ENCODE data around the gene BBS4. TPM values are rescaled to one million over a fixed set of nuclear protein-coding genes. Genes with fewer than 3 reads are reported as not detected.

The BBS4 gene, protein sequence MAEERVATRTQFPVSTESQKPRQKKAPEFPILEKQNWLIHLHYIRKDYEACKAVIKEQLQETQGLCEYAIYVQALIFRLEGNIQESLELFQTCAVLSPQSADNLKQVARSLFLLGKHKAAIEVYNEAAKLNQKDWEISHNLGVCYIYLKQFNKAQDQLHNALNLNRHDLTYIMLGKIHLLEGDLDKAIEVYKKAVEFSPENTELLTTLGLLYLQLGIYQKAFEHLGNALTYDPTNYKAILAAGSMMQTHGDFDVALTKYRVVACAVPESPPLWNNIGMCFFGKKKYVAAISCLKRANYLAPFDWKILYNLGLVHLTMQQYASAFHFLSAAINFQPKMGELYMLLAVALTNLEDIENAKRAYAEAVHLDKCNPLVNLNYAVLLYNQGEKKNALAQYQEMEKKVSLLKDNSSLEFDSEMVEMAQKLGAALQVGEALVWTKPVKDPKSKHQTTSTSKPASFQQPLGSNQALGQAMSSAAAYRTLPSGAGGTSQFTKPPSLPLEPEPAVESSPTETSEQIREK
- 58.8 TPM for total RNA-seq

DNA sequence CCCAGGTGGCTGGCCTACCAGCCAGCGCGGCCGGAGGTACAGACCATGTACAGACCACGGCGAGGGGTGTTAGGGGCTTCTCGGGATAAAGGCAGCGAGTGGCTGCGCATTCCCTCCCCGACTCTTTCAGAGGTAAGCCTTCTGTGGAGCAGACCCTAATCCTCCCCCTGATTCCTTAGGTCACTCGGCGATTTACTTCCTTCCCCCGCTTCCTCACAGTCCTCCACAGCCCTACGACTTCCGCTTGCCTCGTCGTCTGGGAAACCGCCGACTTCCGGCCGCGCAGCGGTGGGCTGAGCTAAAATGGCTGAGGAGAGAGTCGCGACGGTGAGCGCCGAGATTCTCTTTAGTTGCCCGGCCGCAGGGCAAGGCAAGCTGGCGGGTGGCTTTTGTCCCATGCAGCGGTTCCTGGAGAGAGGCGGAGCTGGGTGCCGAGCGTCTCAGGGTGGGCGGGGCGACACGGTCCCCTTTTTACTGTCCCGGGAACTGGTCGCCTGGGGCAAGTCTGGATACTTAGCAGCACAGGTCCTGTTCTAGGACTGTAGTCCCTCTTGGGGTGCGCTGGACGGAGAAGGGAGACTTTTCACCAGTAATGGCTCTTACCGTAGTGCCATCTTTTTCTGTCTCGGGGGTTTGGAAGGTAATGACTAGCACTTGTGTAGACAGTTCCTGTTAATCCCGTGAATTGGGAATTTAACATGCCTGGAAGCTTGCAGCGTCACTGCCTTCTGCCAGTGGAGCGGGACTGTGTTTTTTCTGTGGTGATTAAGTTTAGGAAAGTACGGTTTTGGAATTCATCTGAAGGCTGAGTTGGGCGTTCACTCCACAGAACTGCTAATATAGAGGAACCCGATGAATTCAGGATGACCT is at the start of gene BBS4, which contains the start of gene HIGD2B:
Gene BBS4, plus strand, starts transcription at position 283 of the 870 bp plus-strand sequence. Its CDS starts 21 bp downstream, at position 304.
Gene HIGD2B, minus strand, starts transcription at position 258 of the 870 bp plus-strand sequence. CDS start 9,808 bp downstream, outside the sequence.

DNA sequence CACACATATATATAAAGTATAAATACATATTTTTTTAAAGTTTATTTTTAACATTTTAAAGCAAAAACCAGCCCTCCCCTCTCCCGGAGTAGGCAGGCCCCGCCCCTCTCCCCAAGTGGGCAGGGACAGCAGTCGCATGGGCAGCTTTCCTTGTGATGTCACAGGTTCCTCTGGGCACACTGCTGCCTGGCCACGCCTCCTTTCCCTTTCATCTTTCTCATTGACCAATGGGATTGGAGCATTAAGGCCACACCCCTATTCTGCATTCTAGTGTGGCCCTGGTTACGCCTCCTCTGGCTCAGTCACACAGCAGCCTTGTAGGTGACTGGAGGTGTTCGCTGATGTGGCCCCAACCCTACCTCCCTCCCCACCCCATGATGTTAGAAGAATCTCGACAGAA is 31.6 kb upstream of the BBS4 start, which contains the start of gene GOLGA6B:
Gene GOLGA6B, plus strand, starts transcription at position 301 of the 400 bp plus-strand sequence. Its CDS starts 41 bp downstream, at position 342.

DNA sequence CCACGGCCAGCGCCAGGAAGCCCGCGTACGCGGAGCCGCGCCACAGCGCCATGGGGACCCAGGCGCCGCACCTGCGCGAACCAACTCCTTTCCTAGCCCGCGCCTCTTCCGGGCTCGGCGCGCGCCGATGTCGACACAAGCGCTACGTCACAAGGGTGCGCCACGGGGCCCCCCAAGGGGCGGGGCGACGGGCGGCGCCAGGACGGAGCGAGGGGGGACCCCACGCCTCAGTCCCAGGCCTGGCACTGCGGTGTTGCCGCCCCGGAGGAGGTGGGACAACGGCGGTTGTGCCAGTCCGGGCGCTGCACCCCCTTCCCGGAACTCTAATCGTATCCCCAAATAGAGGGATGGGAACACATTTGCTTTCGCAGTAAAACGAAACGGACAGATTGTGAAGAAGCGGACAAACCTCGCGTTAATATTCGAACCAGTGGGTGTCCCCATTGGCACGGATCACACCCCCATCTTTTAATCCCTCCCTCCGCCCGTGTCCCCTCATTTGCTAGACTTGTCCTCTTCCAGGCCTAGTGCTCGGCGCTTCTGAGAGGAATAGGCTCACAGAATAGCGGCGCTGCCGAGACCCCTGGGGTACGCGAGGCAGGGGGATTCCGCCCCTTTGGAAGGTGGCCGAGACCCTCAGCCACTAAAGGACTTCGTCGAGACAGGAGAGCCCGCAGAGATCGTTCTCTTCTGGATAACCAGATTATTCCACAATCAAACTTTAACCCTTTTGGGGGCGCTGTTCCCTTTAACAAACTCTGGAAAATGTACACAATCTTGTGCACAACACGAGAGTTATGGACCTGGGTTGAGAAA is 97.8 kb downstream of the BBS4 start, which contains the start of gene ADPGK:
Gene ADPGK, minus strand, starts transcription at position 119 of the 816 bp plus-strand sequence. Its CDS starts 67 bp downstream, at position 52.

Small RNAs within 50 kb of the gene (small RNA-seq; reads per million reads assigned to genes)
- gene RN7SL853P (ENCODE audit: low replicate concordance), result not detected

Other genes with a start within 250 kb of the BBS4 start
- 83.3 TPM for gene ARIH1, start 211.9 kb upstream of the BBS4 start, total RNA-seq
- not detected for gene GOLGA6B, start 31.5 kb upstream of the BBS4 start, total RNA-seq
- not detected for gene HIGD2B, start within 50 bp of the BBS4 start, total RNA-seq
- 53.5 TPM for gene ADPGK, start 97.6 kb downstream of the BBS4 start, total RNA-seq

Measured in parietal lobe (tissue), 2 donors.